Keratinocyte (primary cell): ENCODE data around the gene KCTD1.

ENCODE experiments used
- EZH2 ChIP-seq: IDR thresholded peaks from one replicate; pipeline ENCODE4 v1.6.1; 2012; ENCODE audit warnings: inconsistent platforms, mild to moderate bottlenecking, low read length, moderate library complexity
- TF ChIP-seq, protein P1 (sequence below), 3 experiments: IDR thresholded peaks in 1 of 3; conservative IDR thresholded peaks in 1 of 3; optimal IDR thresholded peaks in 1 of 3; 2 replicates in 2 of 3; 3 replicates in 1 of 3; pipeline versions ENCODE3 to v1.5.1; 2011; ENCODE audit warnings: low read length in 3 of 3, mild to moderate bottlenecking in 3 of 3, moderate library complexity in 2 of 3, control low read depth in 1 of 3, inconsistent platforms in 1 of 3; ENCODE audit not compliant: insufficient read depth in 2 of 3; ENCODE audit errors: extremely low read depth in 1 of 3

DNA sequence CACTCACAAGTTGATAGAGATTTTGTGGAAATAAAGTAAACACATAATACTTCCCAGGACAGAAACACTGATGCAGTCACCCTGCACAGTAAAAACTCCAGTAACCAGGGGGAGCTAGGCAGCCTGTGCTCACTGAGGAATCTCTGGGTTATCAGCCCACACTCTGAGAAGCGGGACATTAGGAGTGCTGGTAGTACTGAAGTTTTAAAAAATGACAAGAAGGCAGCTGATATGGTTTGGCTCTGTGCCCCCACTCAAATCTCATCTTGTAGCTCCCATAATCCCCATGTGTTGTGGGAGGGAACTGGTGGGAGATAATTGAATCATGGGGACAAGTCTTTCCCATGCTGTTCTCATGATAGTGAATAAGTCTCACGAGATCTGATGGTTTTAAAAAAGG lies 31.4 kb downstream of the KCTD1 start:
- TF ChIP-seq, protein P1, sequence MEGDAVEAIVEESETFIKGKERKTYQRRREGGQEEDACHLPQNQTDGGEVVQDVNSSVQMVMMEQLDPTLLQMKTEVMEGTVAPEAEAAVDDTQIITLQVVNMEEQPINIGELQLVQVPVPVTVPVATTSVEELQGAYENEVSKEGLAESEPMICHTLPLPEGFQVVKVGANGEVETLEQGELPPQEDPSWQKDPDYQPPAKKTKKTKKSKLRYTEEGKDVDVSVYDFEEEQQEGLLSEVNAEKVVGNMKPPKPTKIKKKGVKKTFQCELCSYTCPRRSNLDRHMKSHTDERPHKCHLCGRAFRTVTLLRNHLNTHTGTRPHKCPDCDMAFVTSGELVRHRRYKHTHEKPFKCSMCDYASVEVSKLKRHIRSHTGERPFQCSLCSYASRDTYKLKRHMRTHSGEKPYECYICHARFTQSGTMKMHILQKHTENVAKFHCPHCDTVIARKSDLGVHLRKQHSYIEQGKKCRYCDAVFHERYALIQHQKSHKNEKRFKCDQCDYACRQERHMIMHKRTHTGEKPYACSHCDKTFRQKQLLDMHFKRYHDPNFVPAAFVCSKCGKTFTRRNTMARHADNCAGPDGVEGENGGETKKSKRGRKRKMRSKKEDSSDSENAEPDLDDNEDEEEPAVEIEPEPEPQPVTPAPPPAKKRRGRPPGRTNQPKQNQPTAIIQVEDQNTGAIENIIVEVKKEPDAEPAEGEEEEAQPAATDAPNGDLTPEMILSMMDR (optimal IDR thresholded peaks at IDR 0.05 in 1 of 3, IDR thresholded peaks at IDR 0.05 in 1 of 3, conservative IDR thresholded peaks at IDR 0.05 in 1 of 3; ENCODE audit: extremely low read depth in 1 of 3, insufficient read depth in 2 of 3, low read length in 3 of 3), result no peak
- TF ChIP-seq EZH2, result no peak
